ENCODE results near the gene ANKRD40. TPM values are rescaled to one million over a fixed set of nuclear protein-coding genes. Genes with fewer than 3 reads are reported as not detected.

Gene ANKRD40
- total and polyA plus RNA-seq, 2 donors (not counting 3 experiments of a cell fraction or from before 2014, with no cell fraction given): 24.5 to 56.0 TPM

DNA sequence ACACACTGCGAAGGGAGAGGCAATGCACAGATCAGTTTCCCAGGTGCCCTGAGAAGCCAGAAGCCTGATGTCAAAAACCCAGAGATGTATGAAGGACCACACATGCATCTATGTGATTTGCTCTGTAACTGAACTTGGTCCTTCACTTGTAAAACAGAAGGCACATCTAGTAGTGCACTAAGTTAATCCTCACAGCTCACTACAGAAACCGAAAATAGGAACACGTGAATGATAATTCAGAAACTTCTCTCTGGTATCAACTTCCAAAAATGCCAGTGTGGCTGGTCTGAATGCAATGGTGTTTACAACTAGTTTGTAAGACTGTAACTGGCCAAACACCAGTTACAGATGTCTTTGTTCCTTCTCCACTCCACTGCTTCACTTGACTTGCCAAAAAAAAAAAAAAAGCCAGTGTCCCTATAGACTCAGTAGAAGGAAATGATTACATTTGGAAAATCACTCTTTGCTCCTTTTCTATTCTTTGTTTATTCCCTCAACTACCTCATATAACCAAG, 11.3 kb downstream of the ANKRD40 start:
- H3K9me1 ChIP-seq (replicated peaks; ENCODE audit: control insufficient read depth, extremely low read depth, insufficient read depth, low read length): no peaks in the 10 kb centered on the region
- no peak overlapping the region for H3K4me2 ChIP-seq (ENCODE audit: insufficient read depth, low read length)
- FAIRE-seq (no peak), DNase-seq (ENCODE audit: low read depth, low spot score) (no peak)
- no peak overlapping the region for H3K27ac ChIP-seq (ENCODE audit: insufficient read depth, low read depth, low read length)
- H2AFZ ChIP-seq (ENCODE audit: low read depth, low read length): no peak overlapping the region
- TF ChIP-seq GATA2 (IDR thresholded peaks at IDR 0.05; ENCODE audit: insufficient read depth, insufficient read length, low read depth, low read length) (no peak), MYC (IDR thresholded peaks at IDR 0.05; ENCODE audit: low read depth, low read length) (no peak), FOS (IDR thresholded peaks at IDR 0.05; ENCODE audit: borderline replicate concordance, insufficient read depth, low read length) (no peak), POLR2AphosphoS5 (IDR thresholded peaks at IDR 0.05; ENCODE audit: insufficient read depth, low read depth, low read length) (no peak), JUN (IDR thresholded peaks at IDR 0.05; ENCODE audit: borderline replicate concordance, insufficient read depth, insufficient read length, low read depth) (no peak), POLR2A (IDR thresholded peaks at IDR 0.05; ENCODE audit: low read depth, low read length) (no peak), EZH2 (IDR thresholded peaks at IDR 0.05; ENCODE audit: borderline replicate concordance, low read depth, low read length, severe bottlenecking) (no peak)
- TF ChIP-seq, protein P1, sequence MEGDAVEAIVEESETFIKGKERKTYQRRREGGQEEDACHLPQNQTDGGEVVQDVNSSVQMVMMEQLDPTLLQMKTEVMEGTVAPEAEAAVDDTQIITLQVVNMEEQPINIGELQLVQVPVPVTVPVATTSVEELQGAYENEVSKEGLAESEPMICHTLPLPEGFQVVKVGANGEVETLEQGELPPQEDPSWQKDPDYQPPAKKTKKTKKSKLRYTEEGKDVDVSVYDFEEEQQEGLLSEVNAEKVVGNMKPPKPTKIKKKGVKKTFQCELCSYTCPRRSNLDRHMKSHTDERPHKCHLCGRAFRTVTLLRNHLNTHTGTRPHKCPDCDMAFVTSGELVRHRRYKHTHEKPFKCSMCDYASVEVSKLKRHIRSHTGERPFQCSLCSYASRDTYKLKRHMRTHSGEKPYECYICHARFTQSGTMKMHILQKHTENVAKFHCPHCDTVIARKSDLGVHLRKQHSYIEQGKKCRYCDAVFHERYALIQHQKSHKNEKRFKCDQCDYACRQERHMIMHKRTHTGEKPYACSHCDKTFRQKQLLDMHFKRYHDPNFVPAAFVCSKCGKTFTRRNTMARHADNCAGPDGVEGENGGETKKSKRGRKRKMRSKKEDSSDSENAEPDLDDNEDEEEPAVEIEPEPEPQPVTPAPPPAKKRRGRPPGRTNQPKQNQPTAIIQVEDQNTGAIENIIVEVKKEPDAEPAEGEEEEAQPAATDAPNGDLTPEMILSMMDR (IDR thresholded peaks at IDR 0.05; ENCODE audit: extremely low read depth in 1 of 2, insufficient read depth in 1 of 2, low read depth in 1 of 2, low read length in 2 of 2): no peak
- TF ChIP-seq, protein P2, sequence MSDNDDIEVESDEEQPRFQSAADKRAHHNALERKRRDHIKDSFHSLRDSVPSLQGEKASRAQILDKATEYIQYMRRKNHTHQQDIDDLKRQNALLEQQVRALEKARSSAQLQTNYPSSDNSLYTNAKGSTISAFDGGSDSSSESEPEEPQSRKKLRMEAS (IDR thresholded peaks at IDR 0.05; ENCODE audit: insufficient read depth, insufficient read length): no peak
- BruUV-seq (replicated peaks): no TSS peak
- POLR2A ChIA-PET: no interaction called here
- intact Hi-C loops (cut with micrococcal nuclease) (no loop called here), dilution Hi-C loops (cut with MboI; ENCODE audit: extremely low pct_ligation_motif_present, low sequenced_read_pairs) (no loop called here)
- no peaks in the 10 kb centered on the region for H3K9me3 ChIP-seq (replicated peaks; ENCODE audit: control insufficient read depth, insufficient read depth, low read length)
- no peaks in the 10 kb centered on the region for H3K4me1 ChIP-seq (ENCODE audit: control insufficient read depth, extremely low read depth, insufficient read depth, low read length)
- H3K27me3 ChIP-seq (ENCODE audit: control insufficient read depth in 2 of 2, insufficient read depth in 2 of 2, low read length in 2 of 2): no peaks in the 10 kb centered on the region
- no peak overlapping the region for H3K4me3 ChIP-seq (replicated peaks in 1 of 3; ENCODE audit: insufficient read depth in 1 of 3, low read depth in 1 of 3, low read length in 3 of 3)
- no peaks in the 10 kb centered on the region for H4K20me1 ChIP-seq (replicated peaks; ENCODE audit: control insufficient read depth, extremely low read depth, insufficient read depth, low read length)
- CTCF ChIA-PET: interaction anchor here (1.4 to 9.9 kb wide), 4 partner anchors 12 to 147 kb away, joined by 3 to 150 read pairs (median 49); partner anchors contain the start of gene SPATA20
- peaks cover 4% of the 10 kb centered on the region for H3K79me2 ChIP-seq (ENCODE audit: control insufficient read depth, insufficient read depth, low read length)
- peaks cover 29 to 34% of the 10 kb centered on the region in 2 experiments for H3K36me3 ChIP-seq (ENCODE audit: control insufficient read depth in 2 of 2, extremely low read depth in 1 of 2, insufficient read depth in 2 of 2, low read length in 2 of 2)
- H3K9ac ChIP-seq (replicated peaks; ENCODE audit: extremely low read depth, insufficient read depth, low read length): no peak overlapping the region
